ENCODE data around the gene ZBTB8A. TPM values are rescaled to one million over a fixed set of nuclear protein-coding genes. Genes with fewer than 3 reads are reported as not detected.
A peak's percentile ranks its signal among the peaks of the same experiment; 100 is the strongest.

ZBTB8A gene
- total RNA-seq (not detected), polyA plus RNA-seq (not detected)

- DNase-seq = no peak
- Mint-ChIP-seq H3K36me3 (peaks cover 0 to 2% of the 10 kb centered on the region in 2 donors), H3K27me3 (peaks cover 43 to 49% of the 10 kb centered on the region in 2 donors), H3K4me3 (peak within 1 kb of the TSS; percentile 75 to 91 (median 86)), H3K4me1 (peaks cover 5 to 19% (median 8%) of the 10 kb centered on the region in 4 donors), H3K27ac (peak within 1 kb of the TSS in 4 of 7 donors; percentile 38 to 68 (median 52)), H3K9me3 (peaks cover 0 to 2% (median 0%) of the 10 kb centered on the region in 8 donors)
- H3K4me3 ChIP-seq (ENCODE audit: low read length in 2 of 2) = no peak within 1 kb of the TSS
- peaks cover 4% of the 10 kb centered on the region for H3K4me1 ChIP-seq (ENCODE audit: insufficient read depth, low read length)
- H3K27ac ChIP-seq (ENCODE audit: low read depth, low read length) = no peak within 1 kb of the TSS
- intact Hi-C loops (cut with micrococcal nuclease) = no loop called here
- H3K36me3 ChIP-seq (ENCODE audit: insufficient read depth, low read length) = no peaks in the 10 kb centered on the region
- peaks cover 22% of the 10 kb centered on the region for H3K27me3 ChIP-seq (ENCODE audit: insufficient read depth, low read length)
- H3K9me3 ChIP-seq (ENCODE audit: control insufficient read depth in 1 of 2, low read length in 2 of 2) = no peaks in the 10 kb centered on the region
- CTCF ChIA-PET (ENCODE audit: partially characterized antibody) = interaction anchor here (0.5 to 0.6 kb wide), 2 partner anchors 9 to 79 kb away, joined by 3 read pairs; no protein-coding TSS in a partner anchor
- POLR2A ChIA-PET (ENCODE audit: partially characterized antibody) = no interaction called here
Observed at GRCh38 chr1:32538887-32539583, at the start of gene ZBTB8A. ZBTB8A (plus strand) TSS chr1:32539427; CDS start chr1:32592932, 53,505 bp downstream.

DNA sequence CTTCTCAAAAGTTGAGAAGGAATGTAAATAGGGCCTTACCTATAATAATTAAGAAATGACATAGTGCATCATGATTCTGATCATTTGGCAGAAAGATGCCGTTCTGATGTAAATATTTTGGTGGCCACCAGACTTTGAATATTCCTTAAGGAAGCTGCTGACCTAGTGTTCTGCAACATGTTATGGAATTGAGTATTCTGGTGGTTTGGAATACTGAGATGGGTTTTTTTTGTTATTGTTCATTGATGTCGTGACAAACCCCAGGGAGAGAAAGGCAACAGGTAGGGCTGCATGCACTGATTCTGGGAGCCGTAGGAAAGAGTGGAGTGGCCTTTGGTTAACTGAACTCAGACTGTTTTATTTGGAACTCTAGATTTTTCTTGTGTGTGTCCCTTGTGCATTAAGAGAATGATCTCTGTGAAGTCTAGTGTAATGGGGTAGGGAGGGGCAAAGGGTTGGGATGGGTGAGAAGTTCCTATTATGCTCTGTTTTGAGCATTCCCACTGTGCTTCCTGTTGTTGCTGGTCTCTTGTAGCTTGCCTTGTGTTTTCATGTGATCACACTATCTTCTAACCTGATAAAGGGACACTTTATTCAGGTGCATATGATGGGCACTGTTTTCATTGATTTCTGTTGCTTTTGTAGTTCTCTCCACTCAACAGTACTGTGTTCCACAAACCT, 49.3 kb upstream of the ZBTB8A start:
- Histone ChIP-seq H3K27me3 (ENCODE audit: insufficient read depth, low read length) (no peaks in the 10 kb centered on the region), H3K27ac (ENCODE audit: low read depth, low read length) (no peak overlapping the region), H3K4me3 (ENCODE audit: low read length in 2 of 2) (no peak overlapping the region), H3K36me3 (ENCODE audit: insufficient read depth, low read length) (no peaks in the 10 kb centered on the region), H3K4me1 (ENCODE audit: insufficient read depth, low read length) (no peaks in the 10 kb centered on the region), H3K9me3 (ENCODE audit: control insufficient read depth in 1 of 2, low read length in 2 of 2) (no peaks in the 10 kb centered on the region)
- no peak for DNase-seq
- intact Hi-C loops (cut with micrococcal nuclease) = no loop called here
- Mint-ChIP-seq H3K27ac (no peak overlapping the region), H3K4me3 (no peak overlapping the region), H3K36me3 (no peaks in the 10 kb centered on the region), H3K27me3 (peaks cover 5 to 21% of the 10 kb centered on the region in 2 donors), H3K9me3 (no peaks in the 10 kb centered on the region), H3K4me1 (no peaks in the 10 kb centered on the region)
- ChIA-PET CTCF (ENCODE audit: partially characterized antibody) (no interaction called here), POLR2A (ENCODE audit: partially characterized antibody) (no interaction called here)

DNA sequence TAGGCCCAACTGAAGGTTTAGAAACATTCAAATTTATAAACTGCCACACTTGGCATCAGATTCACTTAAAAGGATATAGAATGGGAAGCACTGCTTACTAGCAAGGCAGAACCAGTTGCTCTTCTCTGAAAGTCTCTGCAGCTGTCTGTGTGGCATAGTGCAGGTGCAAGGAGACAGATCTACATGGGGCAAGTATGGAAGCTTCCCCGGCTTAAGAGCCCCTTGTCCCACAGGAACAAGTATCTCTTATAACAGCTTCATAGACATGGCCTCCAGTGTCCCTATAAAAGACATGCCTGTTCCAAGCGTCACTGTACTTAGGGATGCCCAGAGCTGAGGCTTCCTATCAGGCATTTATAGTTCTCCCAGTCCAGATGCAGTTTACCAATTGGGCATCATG, 47.8 kb upstream of the ZBTB8A start:
- DNase-seq = no peak
- peaks cover 0 to 4% (median 0%) of the 10 kb centered on the region in 4 donors for H3K4me1 Mint-ChIP-seq
- H3K9me3 ChIP-seq (ENCODE audit: control insufficient read depth in 1 of 2, low read length in 2 of 2) = no peaks in the 10 kb centered on the region
- H3K27me3 ChIP-seq (ENCODE audit: insufficient read depth, low read length) = no peaks in the 10 kb centered on the region
- H3K27ac Mint-ChIP-seq = no peak overlapping the region
- H3K27me3 Mint-ChIP-seq = peaks cover 2 to 15% of the 10 kb centered on the region in 2 donors
- ChIA-PET CTCF (ENCODE audit: partially characterized antibody) (no interaction called here), POLR2A (ENCODE audit: partially characterized antibody) (no interaction called here)
- intact Hi-C loops (cut with micrococcal nuclease) = no loop called here
- H3K9me3 Mint-ChIP-seq = no peaks in the 10 kb centered on the region
- no peaks in the 10 kb centered on the region for H3K36me3 Mint-ChIP-seq
- no peaks in the 10 kb centered on the region for H3K36me3 ChIP-seq (ENCODE audit: insufficient read depth, low read length)
- no peaks in the 10 kb centered on the region for H3K4me1 ChIP-seq (ENCODE audit: insufficient read depth, low read length)
- no peak overlapping the region for H3K27ac ChIP-seq (ENCODE audit: low read depth, low read length)
- H3K4me3 Mint-ChIP-seq = no peak overlapping the region
- H3K4me3 ChIP-seq (ENCODE audit: low read length in 2 of 2) = no peak overlapping the region

- POLR2A ChIA-PET (ENCODE audit: partially characterized antibody) = no interaction called here
- intact Hi-C loops (cut with micrococcal nuclease) = no loop called here
- Histone ChIP-seq H3K4me1 (ENCODE audit: insufficient read depth, low read length) (no peaks in the 10 kb centered on the region), H3K4me3 (ENCODE audit: low read length in 2 of 2) (no peak overlapping the region), H3K36me3 (ENCODE audit: insufficient read depth, low read length) (no peaks in the 10 kb centered on the region), H3K27ac (ENCODE audit: low read depth, low read length) (no peak overlapping the region), H3K27me3 (ENCODE audit: insufficient read depth, low read length) (no peaks in the 10 kb centered on the region), H3K9me3 (ENCODE audit: control insufficient read depth in 1 of 2, low read length in 2 of 2) (no peaks in the 10 kb centered on the region)
- no peak for DNase-seq
- CTCF ChIA-PET (ENCODE audit: partially characterized antibody) = interaction anchor here (0.8 kb wide), 1 partner anchor 236 kb away, joined by 3 read pairs; no protein-coding TSS in a partner anchor
- no peaks in the 10 kb centered on the region for H3K9me3 Mint-ChIP-seq
- peaks cover 2 to 16% of the 10 kb centered on the region in 2 donors for H3K27me3 Mint-ChIP-seq
- H3K4me3 Mint-ChIP-seq = no peak overlapping the region
- H3K27ac Mint-ChIP-seq = no peak overlapping the region
- no peaks in the 10 kb centered on the region for H3K36me3 Mint-ChIP-seq
- peaks cover 0 to 4% (median 0%) of the 10 kb centered on the region in 4 donors for H3K4me1 Mint-ChIP-seq
Observed at GRCh38 chr1:32494196-32494595, 45.0 kb upstream of the ZBTB8A start.

DNA sequence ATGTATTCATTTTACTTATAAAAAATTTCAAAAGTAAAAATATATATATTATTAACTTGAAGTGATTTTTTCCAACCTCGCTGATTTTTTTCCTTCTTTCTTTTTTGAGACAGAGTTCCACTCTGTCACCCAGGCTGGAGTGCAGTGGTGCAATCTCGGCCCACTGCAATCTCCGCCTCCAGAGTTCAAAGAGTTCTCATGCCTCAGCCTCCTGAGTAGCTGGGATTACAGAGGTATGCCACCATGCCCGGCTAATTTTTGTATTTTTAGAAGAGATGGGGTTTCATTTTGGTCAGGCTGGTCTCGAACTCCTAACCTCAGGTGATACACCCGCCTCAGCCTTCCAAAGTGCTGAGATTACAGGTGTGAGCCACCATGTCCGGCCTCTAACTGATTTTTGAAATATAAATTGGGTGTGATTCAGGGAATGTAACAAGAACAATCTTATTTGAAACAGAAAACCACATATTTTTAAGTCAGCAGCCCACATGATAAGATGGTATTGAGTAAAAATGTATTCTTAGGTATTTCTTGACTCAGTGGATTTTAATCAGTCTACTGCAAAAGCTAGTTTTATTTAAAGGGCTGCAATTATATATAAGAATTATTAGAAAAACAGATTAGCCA, 44.4 kb upstream of the ZBTB8A start:
- ChIA-PET CTCF (ENCODE audit: partially characterized antibody) (interaction anchor here (0.8 kb wide), 1 partner anchor 237 kb away, joined by 3 read pairs; no protein-coding TSS in a partner anchor), POLR2A (ENCODE audit: partially characterized antibody) (no interaction called here)
- Histone ChIP-seq H3K27ac (ENCODE audit: low read depth, low read length) (no peak overlapping the region), H3K27me3 (ENCODE audit: insufficient read depth, low read length) (no peaks in the 10 kb centered on the region), H3K4me3 (ENCODE audit: low read length in 2 of 2) (no peak overlapping the region), H3K9me3 (ENCODE audit: control insufficient read depth in 1 of 2, low read length in 2 of 2) (no peaks in the 10 kb centered on the region), H3K4me1 (ENCODE audit: insufficient read depth, low read length) (peaks cover under 1% of the 10 kb centered on the region), H3K36me3 (ENCODE audit: insufficient read depth, low read length) (no peaks in the 10 kb centered on the region)
- Mint-ChIP-seq H3K4me1 (peaks cover 0 to 4% (median 0%) of the 10 kb centered on the region in 4 donors), H3K4me3 (no peak overlapping the region), H3K36me3 (no peaks in the 10 kb centered on the region), H3K27me3 (peaks cover 6 to 16% of the 10 kb centered on the region in 2 donors), H3K9me3 (no peaks in the 10 kb centered on the region), H3K27ac (no peak overlapping the region)
- DNase-seq = no peak
- intact Hi-C loops (cut with micrococcal nuclease) = no loop called here

DNA sequence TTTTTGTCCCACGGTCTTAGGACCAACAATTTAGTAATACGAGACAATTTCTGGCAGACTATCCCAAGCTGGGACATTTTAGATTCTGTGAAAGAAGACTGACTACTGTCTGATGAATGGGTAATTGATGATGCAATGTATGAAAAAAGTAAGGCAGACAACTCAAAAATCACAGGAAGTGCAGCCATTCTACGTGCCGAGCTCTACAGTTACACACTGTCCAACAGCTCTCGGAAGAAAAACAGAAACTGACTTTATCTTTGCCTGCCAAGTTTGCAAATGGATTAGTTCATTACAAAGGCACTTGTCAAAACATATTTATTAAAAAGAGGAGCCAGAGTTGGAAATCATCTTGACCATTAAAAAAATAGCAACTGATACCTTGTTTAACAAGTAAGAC, 43.1 kb upstream of the ZBTB8A start:
- CTCF ChIA-PET (ENCODE audit: partially characterized antibody) = interaction anchor here (1.1 to 1.2 kb wide), 2 partner anchors 8 to 380 kb away, joined by 3 read pairs; no protein-coding TSS in a partner anchor
- DNase-seq = peak in 1 of 5 donors; percentile 5
- H3K27me3 Mint-ChIP-seq = peaks cover 9 to 15% of the 10 kb centered on the region in 2 donors
- H3K9me3 ChIP-seq (ENCODE audit: control insufficient read depth in 1 of 2, low read length in 2 of 2) = no peaks in the 10 kb centered on the region
- intact Hi-C loops (cut with micrococcal nuclease) = no loop called here
- H3K36me3 ChIP-seq (ENCODE audit: insufficient read depth, low read length) = no peaks in the 10 kb centered on the region
- POLR2A ChIA-PET (ENCODE audit: partially characterized antibody) = no interaction called here
- peak overlapping the region in 1 of 7 donors; percentile 1 for H3K27ac Mint-ChIP-seq
- H3K4me1 ChIP-seq (ENCODE audit: insufficient read depth, low read length) = peaks cover 3% of the 10 kb centered on the region
- no peak overlapping the region for H3K4me3 ChIP-seq (ENCODE audit: low read length in 2 of 2)
- H3K27me3 ChIP-seq (ENCODE audit: insufficient read depth, low read length) = no peaks in the 10 kb centered on the region
- H3K27ac ChIP-seq (ENCODE audit: low read depth, low read length) = no peak overlapping the region
- H3K4me3 Mint-ChIP-seq = peak overlapping the region in 1 of 8 donors; percentile 34
- H3K36me3 Mint-ChIP-seq = no peaks in the 10 kb centered on the region
- no peaks in the 10 kb centered on the region for H3K9me3 Mint-ChIP-seq
- peaks cover 0 to 4% (median 1%) of the 10 kb centered on the region in 4 donors for H3K4me1 Mint-ChIP-seq

GRCh38 chr1:32498751-32499150, 40.5 kb upstream of the ZBTB8A start:
- H3K9me3 ChIP-seq (ENCODE audit: control insufficient read depth in 1 of 2, low read length in 2 of 2) = no peaks in the 10 kb centered on the region
- DNase-seq = no peak
- H3K27me3 Mint-ChIP-seq = peaks cover 15% of the 10 kb centered on the region in 2 donors
- POLR2A ChIA-PET (ENCODE audit: partially characterized antibody) = no interaction called here
- peak overlapping the region in 5 of 8 donors; percentile 15 to 81 (median 36) for H3K4me3 Mint-ChIP-seq
- intact Hi-C loops (cut with micrococcal nuclease) = no loop called here
- peaks cover 3% of the 10 kb centered on the region for H3K4me1 ChIP-seq (ENCODE audit: insufficient read depth, low read length)
- no peak overlapping the region for H3K27ac ChIP-seq (ENCODE audit: low read depth, low read length)
- CTCF ChIA-PET (ENCODE audit: partially characterized antibody) = no interaction called here
- H3K4me1 Mint-ChIP-seq = peaks cover 0 to 4% (median 1%) of the 10 kb centered on the region in 4 donors
- H3K9me3 Mint-ChIP-seq = no peaks in the 10 kb centered on the region
- H3K27me3 ChIP-seq (ENCODE audit: insufficient read depth, low read length) = no peaks in the 10 kb centered on the region
- no peaks in the 10 kb centered on the region for H3K36me3 Mint-ChIP-seq
- H3K36me3 ChIP-seq (ENCODE audit: insufficient read depth, low read length) = no peaks in the 10 kb centered on the region
- no peak overlapping the region for H3K27ac Mint-ChIP-seq
- no peak overlapping the region for H3K4me3 ChIP-seq (ENCODE audit: low read length in 2 of 2)

Data from CD4-positive, alpha-beta memory T cell (primary cell).